Activated CD8-positive, alpha-beta memory T cell treated with anti-CD3 and anti-CD28 coated beads, Interleukin-2, amount 10 ng/mL, durations not matched to agents 7 days and 5 days (primary cell): ENCODE data around the gene SCFD2. TPM values are rescaled to one million over a fixed set of nuclear protein-coding genes. Genes with fewer than 3 reads are reported as not detected.

Experiments used
- ATAC-seq: fragments of 150-1000 bp; cut with Tn5 transposase; one replicate; pipeline ENCODE4 v1.10.0; 2021; ENCODE audit warnings: moderate library complexity
- CTCF ChIA-PET: fragments of 350-600 bp; sonication (Branson Sonifier 250); formaldehyde crosslinking; loops from one replicate; lab custom pipeline; 2021; ENCODE audit warnings: antibody characterized with exemption; lab: Charles Lee
- DNase-seq: peaks from one replicate; pipeline ENCODE4 v3.0.0-alpha.2; 2020
- H3K27ac Mint-ChIP-seq: one replicate; pipeline ENCODE4 v1.8.0; 2021; ENCODE audit warnings: mild to moderate bottlenecking, mixed read lengths
- H3K27me3 Mint-ChIP-seq: one replicate; pipeline ENCODE4 v1.8.0; 2021; ENCODE audit warnings: mixed read lengths
- H3K36me3 Mint-ChIP-seq: one replicate; pipeline ENCODE4 v1.8.0; 2021; ENCODE audit warnings: mild to moderate bottlenecking, mixed read lengths
- H3K4me1 Mint-ChIP-seq: one replicate; pipeline ENCODE4 v1.8.0; 2021; ENCODE audit warnings: mixed read lengths
- H3K4me3 Mint-ChIP-seq: one replicate; pipeline ENCODE4 v1.8.0; 2021; ENCODE audit warnings: mild to moderate bottlenecking, moderate library complexity, mixed read lengths
- H3K9me3 Mint-ChIP-seq: one replicate; pipeline ENCODE4 v1.8.0; 2022; ENCODE audit warnings: low read depth, mixed read lengths
- total RNA-seq, 2 experiments: library from RNA; stranded (reverse); gene quantifications; one replicate each; pipeline ENCODE4 v1.2.3, GENCODE V29; 2021

SCFD2 gene
- total RNA-seq, 2 experiments from 2014 or later = 28.3 to 30.9 TPM

- Mint-ChIP-seq H3K27me3 (no peaks in the 10 kb centered on the region), H3K9me3 (peaks cover 2% of the 10 kb centered on the region), H3K36me3 (peaks cover 2% of the 10 kb centered on the region), H3K27ac (no peak overlapping the region), H3K4me1 (no peaks in the 10 kb centered on the region), H3K4me3 (no peak overlapping the region)
- CTCF ChIA-PET = no interaction called here
- no peak for ATAC-seq
- DNase-seq = no peak
These were observed 401.2 kb downstream of the SCFD2 start for GRCh38 chr4:52964561-52965101.

GRCh38 chr4:52964011-52964410 is 401.9 kb downstream of the SCFD2 start:
- ATAC-seq = no peak
- no peaks in the 10 kb centered on the region for H3K27me3 Mint-ChIP-seq

GRCh38 chr4:52962721-52963120 is 403.1 kb downstream of the SCFD2 start:
- DNase-seq (no peak), ATAC-seq (no peak)
- H3K4me1 Mint-ChIP-seq = no peaks in the 10 kb centered on the region
- no peaks in the 10 kb centered on the region for H3K27me3 Mint-ChIP-seq
- no peaks in the 10 kb centered on the region for H3K9me3 Mint-ChIP-seq
- H3K36me3 Mint-ChIP-seq = no peaks in the 10 kb centered on the region
- CTCF ChIA-PET = no interaction called here
- no peak overlapping the region for H3K27ac Mint-ChIP-seq
- H3K4me3 Mint-ChIP-seq = no peak overlapping the region

More at GRCh38 chr4:52964011-52964410, 401.9 kb downstream of the SCFD2 start:
- H3K4me1 Mint-ChIP-seq = no peaks in the 10 kb centered on the region
- peaks cover under 1% of the 10 kb centered on the region for H3K9me3 Mint-ChIP-seq
- peaks cover under 1% of the 10 kb centered on the region for H3K36me3 Mint-ChIP-seq
- H3K27ac Mint-ChIP-seq = no peak overlapping the region
- CTCF ChIA-PET = no interaction called here
- DNase-seq = no peak
- H3K4me3 Mint-ChIP-seq = no peak overlapping the region

GRCh38 chr4:52961666-52962412 is 404.0 kb downstream of the SCFD2 start:
- no peaks in the 10 kb centered on the region for H3K9me3 Mint-ChIP-seq
- CTCF ChIA-PET = no interaction called here
- H3K4me3 Mint-ChIP-seq = no peak overlapping the region
- no peaks in the 10 kb centered on the region for H3K27me3 Mint-ChIP-seq
- no peaks in the 10 kb centered on the region for H3K36me3 Mint-ChIP-seq
- no peaks in the 10 kb centered on the region for H3K4me1 Mint-ChIP-seq
- no peak overlapping the region for H3K27ac Mint-ChIP-seq
- DNase-seq (no peak), ATAC-seq (no peak)

GRCh38 chr4:52959541-52959940 is 406.3 kb downstream of the SCFD2 start:
- Mint-ChIP-seq H3K9me3 (no peaks in the 10 kb centered on the region), H3K4me1 (no peaks in the 10 kb centered on the region)

GRCh38 chr4:52957835-52958631 is 407.8 kb downstream of the SCFD2 start:
- no peaks in the 10 kb centered on the region for H3K36me3 Mint-ChIP-seq
- no peaks in the 10 kb centered on the region for H3K27me3 Mint-ChIP-seq
- no peak overlapping the region for H3K27ac Mint-ChIP-seq
- no peaks in the 10 kb centered on the region for H3K4me1 Mint-ChIP-seq
- no peak for ATAC-seq
- H3K9me3 Mint-ChIP-seq = no peaks in the 10 kb centered on the region
- DNase-seq = no peak
- H3K4me3 Mint-ChIP-seq = no peak overlapping the region
- CTCF ChIA-PET = no interaction called here

More at GRCh38 chr4:52959541-52959940, 406.3 kb downstream of the SCFD2 start:
- DNase-seq = no peak
- Mint-ChIP-seq H3K27ac (no peak overlapping the region), H3K4me3 (no peak overlapping the region), H3K27me3 (no peaks in the 10 kb centered on the region), H3K36me3 (no peaks in the 10 kb centered on the region)
- ATAC-seq = no peak
- CTCF ChIA-PET = no interaction called here

GRCh38 chr4:52957220-52957686 is 408.6 kb downstream of the SCFD2 start:
- DNase-seq (no peak), ATAC-seq (no peak)
- Mint-ChIP-seq H3K4me1 (no peaks in the 10 kb centered on the region), H3K9me3 (no peaks in the 10 kb centered on the region), H3K4me3 (no peak overlapping the region), H3K27ac (no peak overlapping the region), H3K36me3 (no peaks in the 10 kb centered on the region), H3K27me3 (no peaks in the 10 kb centered on the region)
- CTCF ChIA-PET = no interaction called here

GRCh38 chr4:52956691-52957090 is 409.2 kb downstream of the SCFD2 start:
- H3K36me3 Mint-ChIP-seq = no peaks in the 10 kb centered on the region
- ATAC-seq (no peak), DNase-seq (no peak)
- H3K27ac Mint-ChIP-seq = no peak overlapping the region
- H3K27me3 Mint-ChIP-seq = no peaks in the 10 kb centered on the region
- no peak overlapping the region for H3K4me3 Mint-ChIP-seq
- no peaks in the 10 kb centered on the region for H3K9me3 Mint-ChIP-seq
- CTCF ChIA-PET = no interaction called here
- no peaks in the 10 kb centered on the region for H3K4me1 Mint-ChIP-seq

GRCh38 chr4:52954560-52955170 is 411.2 kb downstream of the SCFD2 start:
- no peaks in the 10 kb centered on the region for H3K27me3 Mint-ChIP-seq
- no peak for ATAC-seq
- CTCF ChIA-PET = no interaction called here
- H3K4me3 Mint-ChIP-seq = no peak overlapping the region
- no peak for DNase-seq
- H3K4me1 Mint-ChIP-seq = no peaks in the 10 kb centered on the region
- no peaks in the 10 kb centered on the region for H3K9me3 Mint-ChIP-seq
- H3K27ac Mint-ChIP-seq = no peak overlapping the region
- no peaks in the 10 kb centered on the region for H3K36me3 Mint-ChIP-seq

GRCh38 chr4:52952540-52952939 is 413.3 kb downstream of the SCFD2 start:
- Mint-ChIP-seq H3K4me1 (no peaks in the 10 kb centered on the region), H3K27me3 (no peaks in the 10 kb centered on the region), H3K9me3 (no peaks in the 10 kb centered on the region), H3K4me3 (no peak overlapping the region), H3K27ac (no peak overlapping the region), H3K36me3 (no peaks in the 10 kb centered on the region)
- ATAC-seq (no peak), DNase-seq (no peak)
- CTCF ChIA-PET = no interaction called here

GRCh38 chr4:52951016-52951415 is 414.8 kb downstream of the SCFD2 start:
- H3K4me3 Mint-ChIP-seq = no peak overlapping the region
- CTCF ChIA-PET = no interaction called here
- no peaks in the 10 kb centered on the region for H3K4me1 Mint-ChIP-seq
- H3K36me3 Mint-ChIP-seq = no peaks in the 10 kb centered on the region
- no peak for ATAC-seq
- H3K27ac Mint-ChIP-seq = no peak overlapping the region
- H3K9me3 Mint-ChIP-seq = no peaks in the 10 kb centered on the region
- DNase-seq = no peak
- no peaks in the 10 kb centered on the region for H3K27me3 Mint-ChIP-seq

- Mint-ChIP-seq H3K27ac (no peak overlapping the region), H3K27me3 (no peaks in the 10 kb centered on the region), H3K36me3 (no peaks in the 10 kb centered on the region), H3K4me1 (no peaks in the 10 kb centered on the region), H3K4me3 (no peak overlapping the region), H3K9me3 (no peaks in the 10 kb centered on the region)
- CTCF ChIA-PET = no interaction called here
- DNase-seq (no peak), ATAC-seq (no peak)
These were observed 415.6 kb downstream of the SCFD2 start for GRCh38 chr4:52950226-52950625.

- H3K4me3 Mint-ChIP-seq = no peak overlapping the region
- CTCF ChIA-PET = no interaction called here
- DNase-seq (no peak), ATAC-seq (no peak)
- H3K4me1 Mint-ChIP-seq = no peaks in the 10 kb centered on the region
- H3K27me3 Mint-ChIP-seq = no peaks in the 10 kb centered on the region
- H3K9me3 Mint-ChIP-seq = no peaks in the 10 kb centered on the region
- no peaks in the 10 kb centered on the region for H3K36me3 Mint-ChIP-seq
- H3K27ac Mint-ChIP-seq = no peak overlapping the region
These were observed 416.5 kb downstream of the SCFD2 start for GRCh38 chr4:52949336-52949735.
